Right lung (tissue), 5 donors: ENCODE measurements around the gene MYLIP. TPM values are rescaled to one million over a fixed set of nuclear protein-coding genes. Genes with fewer than 3 reads are reported as not detected.

Experiments
- DNase-seq, 2 donors: peaks; one replicate each; pipeline ENCODE4 v3.0.0-alpha.2; 2013
- polyA plus RNA-seq, 5 donors: library from polyadenylated mRNA; unstranded; fragments of 120-200 nt; gene quantifications; one replicate each; pipeline versions ENCODE4 v1.2.1 to v1.2.3, GENCODE V29; 2013; ENCODE audit warnings: inconsistent platforms in 1 of 5, low replicate concordance in 1 of 5; ENCODE audit not compliant: insufficient read length in 5 of 5, insufficient read depth in 1 of 5

Gene MYLIP
- polyA plus RNA-seq, 5 donors: 44.3 to 57.0 (median 52.8) TPM

GRCh38 chr6:16137451-16137801 is 8.5 kb downstream of the MYLIP start:
- no peak for DNase-seq

GRCh38 chr6:16139556-16139955 is 10.7 kb downstream of the MYLIP start:
- DNase-seq: no peak

GRCh38 chr6:16140607-16141006 is 11.7 kb downstream of the MYLIP start:
- DNase-seq: no peak

GRCh38 chr6:16141514-16141913 is 12.6 kb downstream of the MYLIP start:
- DNase-seq: no peak

- DNase-seq: no peak
These were observed 16.2 kb downstream of the MYLIP start for GRCh38 chr6:16145038-16145437.

GRCh38 chr6:16146028-16146427 is 17.1 kb downstream of the MYLIP start:
- DNase-seq: no peak

GRCh38 chr6:16146527-16146955 is 17.7 kb downstream of the MYLIP start:
- no peak for DNase-seq

GRCh38 chr6:16148498-16148897 is 19.6 kb downstream of the MYLIP start:
- DNase-seq: no peak

GRCh38 chr6:16149305-16149704 is 20.4 kb downstream of the MYLIP start:
- no peak for DNase-seq

GRCh38 chr6:16150098-16150497 is 21.2 kb downstream of the MYLIP start:
- no peak for DNase-seq

GRCh38 chr6:16153211-16153820 is 24.4 kb downstream of the MYLIP start:
- DNase-seq: no peak

GRCh38 chr6:16154904-16155303 is 26.0 kb downstream of the MYLIP start:
- DNase-seq: no peak

- no peak for DNase-seq
These were observed 28.6 kb downstream of the MYLIP start for GRCh38 chr6:16157492-16157891.

GRCh38 chr6:16157909-16158308 is 29.0 kb downstream of the MYLIP start:
- no peak for DNase-seq

GRCh38 chr6:16158943-16159557 is 30.2 kb downstream of the MYLIP start:
- no peak for DNase-seq

- DNase-seq: no peak
These were observed 31.9 kb downstream of the MYLIP start for GRCh38 chr6:16160794-16161193.

GRCh38 chr6:16162003-16162402 is 33.1 kb downstream of the MYLIP start:
- no peak for DNase-seq

GRCh38 chr6:16163066-16163465 is 34.2 kb downstream of the MYLIP start:
- DNase-seq: no peak

- DNase-seq: no peak
These were observed 34.8 kb downstream of the MYLIP start for GRCh38 chr6:16163535-16164300.

GRCh38 chr6:16165641-16166040 is 36.8 kb downstream of the MYLIP start:
- DNase-seq: no peak

- no peak for DNase-seq
These were observed 38.2 kb downstream of the MYLIP start for GRCh38 chr6:16166871-16167608.

GRCh38 chr6:16168121-16168520 is 39.2 kb downstream of the MYLIP start:
- DNase-seq: no peak

GRCh38 chr6:16168858-16169257 is 40.0 kb downstream of the MYLIP start:
- DNase-seq: peak in 1 of 2 donors; percentile 34
